H7 (cell line): ENCODE results near the gene WWOX. TPM values are rescaled to one million over a fixed set of nuclear protein-coding genes. Genes with fewer than 3 reads are reported as not detected.

Experiments used
- DNase-seq: peaks from one replicate; pipeline ENCODE4 v3.0.0; 2012
- H3K27me3 ChIP-seq: 2 replicates; pipeline ENCODE4 v1.6.0; 2011; ENCODE audit warnings: mild to moderate bottlenecking, low read length; ENCODE audit not compliant: control insufficient read depth, insufficient read depth
- H3K36me3 ChIP-seq: replicated peaks from 2 replicates; pipeline ENCODE4 v1.5.1; 2011; ENCODE audit warnings: low read length; ENCODE audit not compliant: control insufficient read depth, insufficient read depth
- H3K4me3 ChIP-seq: 2 replicates; pipeline ENCODE4 v1.5.1; 2011; ENCODE audit warnings: low read depth, mild to moderate bottlenecking, control low read depth, low read length, moderate library complexity; ENCODE audit not compliant: insufficient read depth
- total RNA-seq: library from RNA; depleted of rRNA; stranded (reverse); fragments of >200 nt; shearing (Covaris generic); gene quantifications from 2 replicates; pipeline ENCODE4 v1.2.3, GENCODE V29; 2014

WWOX gene
- total RNA-seq, 1 experiment from 2014 or later = 29.2 TPM

DNA sequence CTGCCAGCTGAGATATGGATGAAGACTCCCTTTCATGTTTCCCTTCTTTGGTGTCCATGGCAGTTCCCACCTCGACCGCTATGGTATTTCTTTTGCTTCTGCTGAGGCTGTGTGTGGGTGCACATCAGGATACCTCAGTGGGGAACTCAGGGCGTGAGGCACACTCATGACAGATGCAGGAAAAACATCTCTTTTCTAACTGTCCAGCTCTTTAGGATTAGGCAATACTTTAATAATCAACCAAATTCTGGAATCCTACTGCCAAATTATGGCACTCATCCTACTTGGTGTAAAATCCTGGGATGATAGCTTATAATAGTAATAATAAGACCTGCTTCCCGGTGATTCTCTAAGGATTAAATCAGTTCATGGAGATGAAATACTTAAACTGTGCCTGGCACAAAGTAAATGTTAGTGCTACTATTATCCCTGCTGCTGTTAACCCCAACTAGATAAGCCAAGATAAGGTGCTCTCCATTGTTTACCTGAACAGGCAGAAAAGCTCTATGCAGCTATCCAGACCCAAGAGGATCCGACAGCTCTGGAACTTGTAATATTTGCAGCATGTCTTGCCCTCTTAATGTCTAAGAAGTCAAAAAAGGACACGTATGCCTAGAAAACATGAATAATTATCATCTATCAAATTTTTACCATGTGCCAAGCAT, 543.3 kb downstream of the WWOX start:
- no peaks in the 10 kb centered on the region for H3K36me3 ChIP-seq
- no peak overlapping the region for H3K4me3 ChIP-seq
- no peaks in the 10 kb centered on the region for H3K27me3 ChIP-seq
- DNase-seq = no peak

DNA sequence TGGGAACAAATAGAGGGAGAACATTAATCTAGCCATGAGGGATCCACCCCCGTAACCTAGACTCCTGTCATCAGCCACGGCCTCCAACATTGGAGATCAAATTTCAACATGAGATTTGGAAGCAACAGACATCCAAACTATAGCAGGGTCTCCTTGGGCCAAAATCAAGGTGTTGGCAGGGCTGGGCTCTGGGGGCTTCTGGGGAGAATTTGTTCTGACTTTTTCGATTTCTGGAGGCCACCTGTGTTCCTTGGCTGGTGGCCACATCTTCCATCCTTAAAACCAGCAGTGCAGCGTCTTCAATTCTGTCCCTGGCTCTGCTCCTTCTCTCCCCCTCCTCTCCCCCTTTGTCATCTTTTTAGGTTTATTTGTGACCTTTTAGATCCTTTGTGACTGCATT, 546.2 kb downstream of the WWOX start:
- DNase-seq = no peak
- Histone ChIP-seq H3K27me3 (no peaks in the 10 kb centered on the region), H3K36me3 (no peaks in the 10 kb centered on the region), H3K4me3 (no peak overlapping the region)

DNA sequence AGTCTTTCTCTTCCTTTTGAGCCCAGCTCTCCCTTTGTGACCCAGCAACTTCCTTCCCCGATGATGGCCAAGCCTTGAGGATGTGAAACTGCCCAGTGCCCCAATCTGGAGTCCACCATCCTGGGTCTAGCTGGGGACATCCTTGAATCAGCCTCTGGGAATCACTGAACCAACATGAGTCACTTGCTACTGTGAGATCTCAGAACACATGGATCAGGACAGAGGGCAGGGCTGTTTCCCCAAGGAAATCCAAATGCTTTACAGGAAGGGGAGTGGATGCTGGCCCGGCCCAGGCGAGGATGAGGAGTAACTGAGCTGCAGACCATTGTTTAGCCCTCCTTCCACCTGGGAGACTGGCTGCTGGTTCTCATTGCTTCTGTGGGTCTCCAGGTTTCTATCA, 547.6 kb downstream of the WWOX start:
- Histone ChIP-seq H3K36me3 (no peaks in the 10 kb centered on the region), H3K4me3 (no peak overlapping the region), H3K27me3 (no peaks in the 10 kb centered on the region)
- no peak for DNase-seq

DNA sequence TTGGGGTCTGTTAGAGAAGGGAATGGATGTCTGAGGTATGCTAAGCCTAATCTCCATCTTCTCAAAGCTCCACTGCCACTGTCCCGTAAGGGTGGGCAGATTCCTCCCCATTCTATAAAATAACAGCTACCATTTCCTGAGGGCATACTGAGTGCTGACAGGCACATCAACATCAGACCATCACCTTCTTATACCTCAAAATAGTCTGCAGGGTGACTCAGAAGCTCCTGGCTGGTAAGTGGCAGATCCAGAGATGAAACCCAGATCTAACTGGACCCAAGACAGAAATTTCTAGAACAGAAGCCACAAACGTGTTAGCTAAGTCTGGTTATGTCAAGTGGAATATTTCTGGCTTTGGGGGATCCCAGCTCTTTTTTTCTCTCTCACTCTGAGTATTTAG, 548.0 kb downstream of the WWOX start:
- DNase-seq = no peak
- no peak overlapping the region for H3K4me3 ChIP-seq
- H3K27me3 ChIP-seq = no peaks in the 10 kb centered on the region
- H3K36me3 ChIP-seq = no peaks in the 10 kb centered on the region

DNA sequence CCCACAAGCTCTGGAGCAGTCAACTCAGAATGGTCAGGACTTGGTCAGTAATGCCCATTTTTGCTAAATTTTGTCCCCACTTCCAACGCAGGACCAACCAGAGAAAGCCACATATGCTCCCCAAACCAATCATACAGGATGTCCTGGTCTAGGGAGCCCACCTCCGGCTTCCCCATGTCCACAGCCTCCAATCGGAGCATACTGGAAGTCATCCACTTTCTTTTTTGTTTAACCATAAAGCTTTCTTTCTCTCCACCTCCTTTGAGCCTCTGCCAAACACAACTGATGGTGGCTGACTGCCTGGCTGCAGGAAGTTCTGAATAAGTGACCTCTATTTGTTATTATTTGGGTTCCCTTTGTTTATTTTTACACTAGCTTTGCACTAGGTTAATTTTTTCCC, 549.1 kb downstream of the WWOX start:
- DNase-seq = no peak
- Histone ChIP-seq H3K4me3 (no peak overlapping the region), H3K27me3 (no peaks in the 10 kb centered on the region)

DNA sequence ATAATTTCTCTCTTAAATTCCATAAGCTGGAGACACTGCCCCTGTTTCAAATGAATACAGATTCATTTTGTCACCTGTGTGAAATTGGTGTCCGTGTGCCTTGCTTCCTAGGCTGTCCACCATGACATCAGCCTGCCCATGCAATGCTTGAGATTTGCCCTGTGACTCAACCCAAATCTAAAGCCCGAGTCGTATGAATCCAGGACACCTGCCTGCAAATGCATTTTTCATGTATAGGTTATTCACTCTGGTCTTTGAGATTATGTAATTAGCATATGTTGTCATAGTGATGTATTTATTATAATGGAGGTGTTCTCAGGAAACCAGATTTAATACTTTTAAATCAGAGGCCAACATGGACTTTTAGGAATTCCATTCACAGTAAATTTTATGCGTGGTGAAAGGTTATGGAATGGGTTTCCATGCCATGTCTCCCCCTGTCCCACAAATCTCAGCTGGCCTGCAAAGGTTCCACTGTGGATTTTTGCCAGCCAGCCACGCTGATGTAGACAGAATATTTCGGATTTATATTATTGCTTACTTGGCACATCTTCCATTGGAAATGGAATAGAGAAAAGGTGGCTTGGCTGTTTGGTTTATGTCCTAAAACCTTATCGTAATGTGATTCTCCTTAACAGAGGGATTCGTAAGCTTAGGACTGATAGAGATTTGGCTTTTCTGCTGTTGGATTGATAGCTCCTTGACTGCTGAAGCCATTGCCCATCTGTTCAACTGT, 551.1 kb downstream of the WWOX start:
- Histone ChIP-seq H3K27me3 (no peaks in the 10 kb centered on the region), H3K4me3 (no peak overlapping the region), H3K36me3 (no peaks in the 10 kb centered on the region)
- no peak for DNase-seq

More for the DNA sequence above, 549.1 kb downstream of the WWOX start:
- H3K36me3 ChIP-seq = no peaks in the 10 kb centered on the region

DNA sequence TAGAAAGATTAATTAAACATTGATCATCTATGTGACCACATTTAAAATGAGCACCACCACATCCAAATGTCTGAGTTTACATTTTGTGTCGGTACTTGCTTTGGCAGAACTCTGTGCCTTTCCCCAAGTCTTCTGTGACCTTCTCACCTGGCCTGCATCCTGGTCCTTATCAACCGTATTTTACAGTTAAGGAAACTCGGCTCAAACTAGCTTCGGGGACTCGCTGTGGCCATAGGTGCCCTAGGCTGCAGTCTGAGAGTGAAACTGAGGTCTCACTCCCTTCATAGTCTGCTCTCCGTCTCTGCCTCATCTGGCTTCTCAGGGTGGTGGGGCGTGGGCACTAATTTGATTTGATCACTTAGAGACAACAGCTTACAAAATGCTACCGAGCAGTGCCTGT, 555.5 kb downstream of the WWOX start:
- H3K4me3 ChIP-seq = no peak overlapping the region
- no peaks in the 10 kb centered on the region for H3K36me3 ChIP-seq
- no peak for DNase-seq
- no peaks in the 10 kb centered on the region for H3K27me3 ChIP-seq

DNA sequence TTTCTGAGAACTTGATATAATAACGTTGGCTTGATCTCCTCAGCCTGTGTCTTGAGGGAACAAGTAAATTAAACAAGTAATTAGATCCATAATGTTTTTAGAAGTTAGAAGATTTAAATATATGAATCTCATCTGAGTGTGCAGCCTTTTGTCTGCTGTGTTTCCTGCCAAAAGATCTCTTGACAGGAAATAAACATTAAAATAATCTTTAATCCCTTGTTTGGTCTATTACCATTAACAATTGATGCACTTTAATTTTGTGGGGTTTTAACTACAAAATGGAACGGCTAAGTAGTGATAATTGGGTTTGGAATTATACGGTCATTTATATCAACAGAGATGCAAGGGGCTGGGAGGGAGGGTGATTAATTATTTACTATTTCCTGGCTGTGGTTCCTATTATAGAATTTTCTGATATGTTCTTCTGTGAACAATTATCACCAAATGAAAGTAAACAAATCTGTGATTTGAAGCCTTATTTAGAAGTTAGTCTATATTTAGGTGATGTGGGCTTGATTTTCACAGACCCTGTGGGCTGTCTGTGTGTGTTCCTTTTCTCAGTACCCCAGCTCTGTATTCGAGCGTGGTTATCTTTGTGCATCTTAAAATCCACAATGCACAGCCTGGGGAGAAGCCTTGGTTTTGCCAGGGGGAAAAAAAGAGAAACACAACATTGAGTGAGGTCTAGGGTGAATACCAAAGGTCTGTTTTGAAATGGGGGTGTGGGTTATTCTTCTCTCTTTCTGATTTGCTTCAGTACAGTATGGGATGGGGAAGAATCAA, 556.1 kb downstream of the WWOX start:
- no peaks in the 10 kb centered on the region for H3K27me3 ChIP-seq
- no peak for DNase-seq
- no peak overlapping the region for H3K4me3 ChIP-seq
- H3K36me3 ChIP-seq = no peaks in the 10 kb centered on the region

DNA sequence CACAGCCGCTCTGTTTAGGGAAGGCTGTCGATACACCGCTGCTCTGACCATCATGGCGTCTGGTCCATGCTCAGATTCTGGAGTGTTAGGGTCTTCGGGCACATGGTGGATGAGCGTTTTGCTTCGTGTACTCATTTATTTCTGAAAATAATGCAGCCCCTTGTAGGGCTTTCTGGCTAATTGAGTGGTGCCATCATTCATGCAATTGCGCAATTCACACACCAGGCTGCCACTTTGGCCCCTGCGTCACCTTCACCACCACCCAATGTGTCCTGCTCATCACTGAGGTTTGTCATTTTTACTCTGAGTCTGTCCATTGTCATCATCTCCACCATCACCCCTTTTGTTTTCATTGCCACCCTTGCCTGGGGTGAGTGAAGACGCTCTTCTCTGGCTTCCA, 557.4 kb downstream of the WWOX start:
- Histone ChIP-seq H3K4me3 (no peak overlapping the region), H3K36me3 (no peaks in the 10 kb centered on the region), H3K27me3 (no peaks in the 10 kb centered on the region)
- DNase-seq = no peak

DNA sequence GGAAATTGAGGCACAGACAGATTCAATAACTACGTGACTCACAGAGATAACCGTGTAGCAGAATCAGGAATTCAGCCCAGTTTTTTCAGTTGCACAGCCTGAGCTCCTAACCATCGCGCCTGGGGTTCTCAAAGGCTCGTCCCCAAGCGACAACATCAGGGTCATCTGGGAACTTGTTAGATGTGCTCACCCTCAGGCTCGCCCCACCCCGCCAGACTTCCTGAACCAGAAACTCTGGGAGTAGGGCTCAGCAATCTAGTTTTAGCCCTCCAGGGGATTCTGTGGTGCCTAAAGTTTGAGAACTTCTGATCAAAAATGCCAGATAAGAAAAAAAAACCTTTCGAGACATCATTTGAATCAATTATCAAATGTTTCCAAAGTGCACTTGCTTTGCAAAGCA, 559.8 kb downstream of the WWOX start:
- no peak for DNase-seq
- Histone ChIP-seq H3K27me3 (no peaks in the 10 kb centered on the region), H3K4me3 (no peak overlapping the region), H3K36me3 (no peaks in the 10 kb centered on the region)

DNA sequence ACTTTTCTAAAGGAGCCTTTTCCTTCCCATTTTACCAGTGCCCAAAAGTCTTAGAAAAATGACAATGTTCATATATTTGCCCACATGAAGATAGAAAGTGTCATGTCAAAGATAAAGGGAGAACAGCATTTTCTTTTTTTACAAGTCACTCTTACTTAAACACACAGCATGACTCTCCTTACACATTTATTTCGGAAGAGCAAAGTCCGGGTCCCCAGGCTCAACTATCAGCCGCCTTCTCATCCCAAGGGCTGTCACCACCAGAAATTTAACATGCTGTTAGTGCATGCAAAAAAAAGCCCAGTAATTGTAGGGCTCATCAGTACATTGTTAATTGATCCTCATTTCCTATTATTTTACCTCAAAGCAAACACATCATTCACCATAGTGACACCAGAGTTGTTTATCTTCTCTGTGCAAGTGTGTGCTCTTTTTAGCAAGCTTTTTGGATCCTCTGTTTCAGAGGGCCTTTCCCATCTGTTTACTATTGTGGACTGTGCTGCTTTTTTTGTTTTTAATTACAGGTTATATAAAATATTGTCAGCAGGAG, 560.3 kb downstream of the WWOX start:
- no peak for DNase-seq
- no peaks in the 10 kb centered on the region for H3K36me3 ChIP-seq
- H3K4me3 ChIP-seq = no peak overlapping the region
- H3K27me3 ChIP-seq = no peaks in the 10 kb centered on the region

DNA sequence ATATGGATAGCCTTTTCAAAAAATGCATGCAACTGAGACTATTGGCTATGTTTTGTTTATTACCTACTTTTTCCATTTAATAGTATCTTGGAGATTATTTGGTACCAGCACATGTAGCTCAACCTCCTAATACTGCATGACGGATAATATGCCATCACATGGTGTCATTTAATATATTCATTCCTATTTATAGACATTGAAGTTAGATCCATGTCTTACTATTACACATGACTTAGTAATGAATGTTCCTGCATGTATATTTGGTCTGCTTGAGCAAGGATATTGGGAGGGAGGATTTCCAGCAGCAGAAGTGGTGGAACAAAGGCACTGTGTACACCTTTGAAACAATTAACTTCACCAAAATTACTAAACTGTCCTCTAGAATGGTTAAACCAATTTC, 561.3 kb downstream of the WWOX start:
- DNase-seq = no peak
- Histone ChIP-seq H3K36me3 (no peaks in the 10 kb centered on the region), H3K27me3 (no peaks in the 10 kb centered on the region), H3K4me3 (no peak overlapping the region)

DNA sequence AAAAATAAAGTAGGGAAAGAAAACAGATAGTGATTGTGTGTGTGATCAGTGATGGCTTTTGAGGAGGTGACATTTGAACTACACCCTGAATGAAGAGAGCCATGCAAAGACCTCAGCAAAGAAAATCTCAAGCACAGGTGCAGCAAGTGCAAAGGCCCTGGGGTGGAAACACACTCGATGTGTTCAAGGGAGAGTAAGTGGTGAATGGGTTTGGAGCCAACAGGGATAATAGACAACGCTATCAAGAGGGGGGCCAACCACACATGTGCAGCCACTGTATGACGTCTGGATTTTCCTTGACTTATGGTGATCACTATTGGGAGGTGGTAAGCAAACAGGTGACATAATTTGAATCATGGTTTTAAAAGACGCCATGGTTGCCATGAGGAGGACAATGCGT, 564.2 kb downstream of the WWOX start:
- no peak for DNase-seq
- H3K4me3 ChIP-seq = no peak overlapping the region
- H3K36me3 ChIP-seq = no peaks in the 10 kb centered on the region
- no peaks in the 10 kb centered on the region for H3K27me3 ChIP-seq

DNA sequence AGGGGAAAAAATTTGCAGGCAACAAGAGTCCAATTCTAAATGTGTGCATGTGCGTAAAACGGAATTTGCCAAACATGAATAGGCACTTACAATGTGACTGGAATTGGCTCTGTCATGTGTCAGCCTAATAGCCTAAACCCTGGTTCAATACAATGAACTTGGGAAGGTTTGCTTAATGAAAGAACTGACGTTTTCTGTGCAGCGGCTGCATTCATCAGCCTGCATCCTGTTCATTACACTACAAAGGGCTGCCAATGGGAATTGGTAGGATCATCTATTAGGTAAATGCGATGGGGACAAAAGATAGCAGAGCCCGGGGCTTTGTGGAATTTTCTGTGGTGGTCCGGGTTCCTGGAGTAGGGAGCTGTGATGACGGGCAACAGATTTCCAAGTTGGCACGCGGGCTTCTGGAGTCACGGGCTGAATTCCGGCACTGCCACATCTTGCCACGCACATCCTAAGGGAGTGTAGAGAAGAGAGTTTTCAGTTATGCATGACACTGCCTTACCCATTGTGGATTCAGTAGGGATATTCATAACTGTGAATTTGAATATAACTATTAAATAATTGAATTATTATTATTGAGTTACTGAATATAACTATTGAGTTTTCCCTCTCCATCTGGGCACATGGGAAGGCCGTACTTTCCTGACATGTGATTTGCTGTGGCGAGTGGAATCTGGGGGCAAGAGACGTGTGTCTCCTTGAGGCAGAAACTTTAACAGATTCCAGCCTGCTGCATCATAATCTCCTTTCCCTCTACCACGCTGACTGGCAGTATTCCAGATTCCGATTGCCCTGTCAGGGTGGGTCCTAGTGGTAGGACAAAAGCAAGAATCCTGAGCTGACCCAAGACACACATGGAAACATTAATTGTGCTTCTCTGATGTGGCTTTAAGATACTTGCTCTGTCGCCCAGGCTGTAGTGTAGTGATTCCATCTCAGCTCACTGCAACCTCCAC, 565.6 kb downstream of the WWOX start:
- Histone ChIP-seq H3K4me3 (no peak overlapping the region), H3K27me3 (no peaks in the 10 kb centered on the region), H3K36me3 (no peaks in the 10 kb centered on the region)
- no peak for DNase-seq
